ENCODE data around the gene DENND1A. TPM values are rescaled to one million over a fixed set of nuclear protein-coding genes. Genes with fewer than 3 reads are reported as not detected.

Gene DENND1A
- polyA plus RNA-seq, 2 of the 4 experiments (the other 2 are of a cell fraction) = 15.1 to 21.9 TPM

- H3K4me2 ChIP-seq = no peak overlapping the region
- H3K4me1 ChIP-seq = peaks cover 4% of the 10 kb centered on the region; the same call in 2 of the 3 replicates
- ChIA-PET CTCF (no interaction called here), POLR2A (no interaction called here)
- no peak for TF ChIP-seq POLR2AphosphoS2 (conservative IDR thresholded peaks at IDR 0.05; ENCODE audit: low read length)
- no peak for TF ChIP-seq BHLHE40 (IDR thresholded peaks at IDR 0.05; ENCODE audit: low read depth, low read length)
- no peak for TF ChIP-seq HDAC2 (IDR thresholded peaks at IDR 0.05)
- no peak for TF ChIP-seq CBX2 (IDR thresholded peaks at IDR 0.05; ENCODE audit: borderline replicate concordance, low read depth)
- TF ChIP-seq EHMT2 (IDR thresholded peaks at IDR 0.05; ENCODE audit: low read depth) = no peak
- no peak for TF ChIP-seq HES2 (IDR thresholded peaks at IDR 0.05)
- TF ChIP-seq CHD2 (IDR thresholded peaks at IDR 0.05; ENCODE audit: low read length, partially characterized antibody) = no peak
- no peak for TF ChIP-seq FOSB (CRISPR knock-in tag; IDR thresholded peaks at IDR 0.05)
- no peak for TF ChIP-seq CEBPB (IDR thresholded peaks at IDR 0.05)
- no peak for TF ChIP-seq FOXS1 (CRISPR knock-in tag; IDR thresholded peaks at IDR 0.05)
- no peak for TF ChIP-seq TP53 (CRISPR knock-in tag; IDR thresholded peaks at IDR 0.05)
- no peak for TF ChIP-seq MYC (IDR thresholded peaks at IDR 0.05; ENCODE audit: borderline replicate concordance, low read length)
- no peak for TF ChIP-seq MAZ (IDR thresholded peaks at IDR 0.05; ENCODE audit: borderline replicate concordance, low read depth, low read length)
- TF ChIP-seq JUN (IDR thresholded peaks at IDR 0.05) = no peak
- no peak for TF ChIP-seq SREBF2 (IDR thresholded peaks at IDR 0.05)
- no peak for TF ChIP-seq EHF (CRISPR knock-in tag; IDR thresholded peaks at IDR 0.05)
- no peak for TF ChIP-seq HOXA7 (CRISPR knock-in tag; IDR thresholded peaks at IDR 0.05)
- no peak overlapping the region for H3K4me3 ChIP-seq
- WGBS (ENCODE audit: missing lambda C conversion rate) = 84% methylated on average over 3 of the region's 3 CpGs
- H3K9me3 ChIP-seq = no peaks in the 10 kb centered on the region
- ATAC-seq = no peak
- H3K27ac ChIP-seq = no peak overlapping the region
- FAIRE-seq = no peak
- DNase-seq (ENCODE audit: low read depth in 1 of 2, low spot score in 1 of 2) = no peak
Measured at GRCh38 chr9:123868002-123868401, 61.9 kb downstream of the DENND1A start.

GRCh38 chr9:123867034-123867433 is 62.9 kb downstream of the DENND1A start:
- H3K4me2 ChIP-seq = no peak overlapping the region
- ATAC-seq (no peak), FAIRE-seq (no peak), DNase-seq (ENCODE audit: low read depth in 1 of 2, low spot score in 1 of 2) (no peak)
- 94% methylated on average over 3 of the region's 3 CpGs for WGBS (ENCODE audit: missing lambda C conversion rate)
- no peak overlapping the region for H3K4me3 ChIP-seq
- H3K9me3 ChIP-seq = no peaks in the 10 kb centered on the region
- no peaks in the 10 kb centered on the region for H3K4me1 ChIP-seq
- H3K27ac ChIP-seq = no peak overlapping the region
- POLR2A ChIA-PET = no interaction called here
- CTCF ChIA-PET = no interaction called here
- TF ChIP-seq JUN (IDR thresholded peaks at IDR 0.05) (no peak), ZSCAN20 (CRISPR knock-in tag; IDR thresholded peaks at IDR 0.05) (no peak), E2F6 (IDR thresholded peaks at IDR 0.05; ENCODE audit: borderline replicate concordance, low read depth) (no peak), CBX2 (IDR thresholded peaks at IDR 0.05; ENCODE audit: borderline replicate concordance, low read depth) (no peak), POLR2A (IDR thresholded peaks at IDR 0.05; ENCODE audit: low read length) (no peak), HOXB5 (CRISPR knock-in tag; IDR thresholded peaks at IDR 0.05) (no peak)

- H3K4me1 ChIP-seq = no peaks in the 10 kb centered on the region
- no peak for FAIRE-seq
- H3K9me3 ChIP-seq = no peaks in the 10 kb centered on the region
- no peak overlapping the region for H3K27ac ChIP-seq
- ChIA-PET POLR2A (no interaction called here), CTCF (no interaction called here)
- DNase-seq (ENCODE audit: low read depth in 1 of 2, low spot score in 1 of 2) = no peak
- 95% methylated on average over 2 of the region's 2 CpGs for WGBS (ENCODE audit: missing lambda C conversion rate)
- TF ChIP-seq RARB (CRISPR knock-in tag; IDR thresholded peaks at IDR 0.05) = no peak
- no peak for TF ChIP-seq EP300 (IDR thresholded peaks at IDR 0.05)
- no peak for TF ChIP-seq ATOH8 (CRISPR knock-in tag; IDR thresholded peaks at IDR 0.05; ENCODE audit: low read depth)
- TF ChIP-seq POLR2AphosphoS2 (conservative IDR thresholded peaks at IDR 0.05; ENCODE audit: low read length) = no peak
- no peak for TF ChIP-seq NPAS2 (CRISPR knock-in tag; IDR thresholded peaks at IDR 0.05; ENCODE audit: borderline replicate concordance)
- TF ChIP-seq ZSCAN20 (CRISPR knock-in tag; IDR thresholded peaks at IDR 0.05) = no peak
- no peak for TF ChIP-seq NR3C1 (IDR thresholded peaks at IDR 0.05)
- no peak for TF ChIP-seq PBX3 (IDR thresholded peaks at IDR 0.05)
- TF ChIP-seq FOSB (CRISPR knock-in tag; IDR thresholded peaks at IDR 0.05) = no peak
- no peak for TF ChIP-seq CHD2 (IDR thresholded peaks at IDR 0.05; ENCODE audit: low read length, partially characterized antibody)
- no peak for TF ChIP-seq CBX2 (IDR thresholded peaks at IDR 0.05; ENCODE audit: borderline replicate concordance, low read depth)
- TF ChIP-seq ESRRA (IDR thresholded peaks at IDR 0.05; ENCODE audit: borderline replicate concordance, low read length) = no peak
- ATAC-seq = no peak
- H3K4me3 ChIP-seq = no peak overlapping the region
- no peak overlapping the region for H3K4me2 ChIP-seq
Measured at GRCh38 chr9:123866497-123866896, 63.4 kb downstream of the DENND1A start.
